ENCODE measurements around the gene ONECUT1.

- TF ChIP-seq CTCF (conservative IDR thresholded peaks at IDR 0.05) (no peak), EZH2 (IDR thresholded peaks at IDR 0.05; ENCODE audit: low read depth) (no peak)
These were observed 72.2 kb downstream of the ONECUT1 start for GRCh38 chr15:52717924-52718323.
